Neural progenitor cell (in vitro differentiated cells): ENCODE results near the gene GPR161.

Source experiments
- CTCF ChIP-seq: fragments of 200-600 bp; sonication (generic); IDR thresholded peaks from 2 replicates; pipeline ENCODE4 v1.5.1; 2017; ENCODE audit warnings: antibody characterized with exemption, mild to moderate bottlenecking
- EZH2 ChIP-seq: fragments of 200-600 bp; sonication (generic); IDR thresholded peaks from 2 replicates; pipeline ENCODE4 v1.6.1; 2017; ENCODE audit warnings: antibody characterized with exemption, mild to moderate bottlenecking, moderate library complexity
- EZH2phosphoT487 ChIP-seq: fragments of 200-600 bp; sonication (generic); IDR thresholded peaks from 2 replicates; pipeline ENCODE4 v1.6.1; 2017; ENCODE audit warnings: antibody characterized with exemption

- TF ChIP-seq CTCF (no peak), EZH2phosphoT487 (no peak), EZH2 (no peak)
Observed at GRCh38 chr1:168146160-168146539, 9.4 kb upstream of the GPR161 start.
